Common myeloid progenitor, CD34-positive (primary cell): Measurements from ENCODE around the gene PDE11A.

Experiments
- CTCF ChIA-PET: fragments of 350-600 bp; sonication (Branson Sonifier 250); formaldehyde crosslinking; loops from one replicate; lab custom pipeline; 2021; ENCODE audit warnings: antibody characterized with exemption; lab: Charles Lee
- POLR2A ChIA-PET: fragments of 350-600 bp; sonication (Branson Sonifier 250); formaldehyde crosslinking; loops from one replicate; lab custom pipeline; 2021; ENCODE audit warnings: antibody characterized with exemption; lab: Charles Lee
- DNase-seq, 3 donors: peaks; one replicate each; pipeline versions ENCODE4 v3.0.0 to v3.0.0-alpha.2; 2013
- H3K27ac ChIP-seq, 2 experiments: 1 replicate in 1 of 2; 2 replicates in 1 of 2; pipeline ENCODE4 v1.7.0; 2013; ENCODE audit warnings: inconsistent platforms in 2 of 2, low read length in 2 of 2, mild to moderate bottlenecking in 2 of 2, low read depth in 1 of 2, moderate library complexity in 1 of 2; ENCODE audit not compliant: severe bottlenecking in 2 of 2, insufficient read depth in 1 of 2, poor library complexity in 1 of 2
- H3K27me3 ChIP-seq, 5 experiments: replicated peaks in 2 of 5; 1 replicate in 3 of 5; 2 replicates in 2 of 5; pipeline versions ENCODE4 v1.6.1 to v1.7.0; 2013; ENCODE audit warnings: low read length in 4 of 5, mild to moderate bottlenecking in 2 of 5, moderate library complexity in 2 of 5, inconsistent platforms in 1 of 5; ENCODE audit not compliant: insufficient read depth in 5 of 5, control insufficient read depth in 4 of 5
- H3K36me3 ChIP-seq, 4 experiments: 1 replicate in 2 of 4; 2 replicates in 2 of 4; pipeline versions ENCODE4 v1.6.1 to v1.7.0; 2013; ENCODE audit warnings: low read length in 3 of 4, control low read depth in 1 of 4, mild to moderate bottlenecking in 1 of 4; ENCODE audit not compliant: control insufficient read depth in 4 of 4, insufficient read depth in 4 of 4
- H3K4me1 ChIP-seq, 4 experiments: 1 replicate in 3 of 4; 2 replicates in 1 of 4; pipeline versions ENCODE4 v1.6.1 to v1.7.1; 2013; ENCODE audit warnings: low read length in 3 of 4, mild to moderate bottlenecking in 3 of 4, control low read depth in 1 of 4, inconsistent platforms in 1 of 4, moderate library complexity in 1 of 4; ENCODE audit not compliant: control insufficient read depth in 4 of 4, insufficient read depth in 4 of 4; ENCODE audit errors: control extremely low read depth in 1 of 4
- H3K4me3 ChIP-seq, 7 experiments: 1 replicate in 4 of 7; 2 replicates in 3 of 7; pipeline versions ENCODE4 v1.5.1 to v1.7.0; 2013; ENCODE audit warnings: mild to moderate bottlenecking in 7 of 7, low read length in 6 of 7, moderate library complexity in 6 of 7, inconsistent platforms in 2 of 7, low read depth in 2 of 7, control low read depth in 1 of 7; ENCODE audit not compliant: insufficient read depth in 4 of 7, control insufficient read depth in 1 of 7; ENCODE audit errors: extremely low read depth in 1 of 7
- H3K9me3 ChIP-seq, 5 experiments: 1 replicate in 4 of 5; 2 replicates in 1 of 5; pipeline versions ENCODE4 v1.6.1 to v1.7.1; 2013; ENCODE audit warnings: low read length in 4 of 5, mild to moderate bottlenecking in 2 of 5, inconsistent platforms in 1 of 5, low read depth in 1 of 5, moderate library complexity in 1 of 5; ENCODE audit not compliant: control insufficient read depth in 4 of 5, insufficient read depth in 2 of 5; ENCODE audit errors: control extremely low read depth in 1 of 5
- WGBS: methylation state at CpG from one replicate; pipeline ENCODE4 v1.1.5; 2013; ENCODE audit not compliant: insufficient coverage; 5-methylcytosine and 5-hydroxymethylcytosine counted together

The PDE11A gene

GRCh38 chr2:177889818-177890460 lies 182.6 kb downstream of the PDE11A start:
- Histone ChIP-seq H3K4me1 (peaks cover 0 to 4% (median 0%) of the 10 kb centered on the region in 4 experiments), H3K36me3 (no peaks in the 10 kb centered on the region), H3K27me3 (no peaks in the 10 kb centered on the region), H3K9me3 (peaks cover 0 to 6% (median 1%) of the 10 kb centered on the region in 5 experiments), H3K4me3 (no peak overlapping the region), H3K27ac (no peak overlapping the region)
- CTCF ChIA-PET: interaction anchor here (0.6 to 1.5 kb wide), 2 partner anchors 14 to 15 kb away, joined by 3 read pairs; no protein-coding TSS in a partner anchor
- no CpG with 5 or more reads among the region's 1 CpG for WGBS
- DNase-seq: no peak
- POLR2A ChIA-PET: no interaction called here

DNA sequence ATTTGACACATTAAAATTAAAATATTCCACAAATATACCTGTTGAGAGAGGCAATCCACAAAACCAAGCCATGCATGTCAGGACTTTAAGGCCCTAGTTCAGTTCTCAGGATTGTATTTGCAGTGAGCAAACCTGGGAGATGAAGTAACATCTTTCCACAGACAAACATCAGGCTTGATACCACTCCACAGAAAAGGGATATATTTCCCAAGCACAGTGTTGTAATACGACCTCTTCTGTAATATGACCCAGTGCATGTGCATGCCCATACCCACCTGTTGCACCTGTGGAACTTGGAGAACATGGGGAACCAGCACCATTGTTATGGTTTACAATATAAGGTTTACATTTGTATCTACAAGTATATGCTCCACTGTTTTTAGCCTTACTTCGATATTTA lies 184.0 kb downstream of the PDE11A start:
- ChIA-PET CTCF (no interaction called here), POLR2A (no interaction called here)
- Histone ChIP-seq H3K27ac (no peak overlapping the region), H3K36me3 (no peaks in the 10 kb centered on the region), H3K9me3 (no peaks in the 10 kb centered on the region), H3K4me1 (peaks cover 0 to 1% (median 0%) of the 10 kb centered on the region in 4 experiments), H3K4me3 (no peak overlapping the region), H3K27me3 (no peaks in the 10 kb centered on the region)
- WGBS: 100% methylated on average over 1 of the region's 2 CpGs
- no peak for DNase-seq

- Histone ChIP-seq H3K4me3 (no peak overlapping the region), H3K4me1 (peaks cover 0 to 4% (median under 1%) of the 10 kb centered on the region in 4 experiments), H3K9me3 (no peaks in the 10 kb centered on the region), H3K27ac (no peak overlapping the region), H3K36me3 (no peaks in the 10 kb centered on the region), H3K27me3 (no peaks in the 10 kb centered on the region)
- DNase-seq: no peak
- 100% methylated on average over 1 of the region's 3 CpGs for WGBS
- ChIA-PET POLR2A (no interaction called here), CTCF (interaction anchor here (1.3 kb wide), 1 partner anchor 10 kb away, joined by 6 read pairs; no protein-coding TSS in a partner anchor)
These were observed 184.9 kb downstream of the PDE11A start for GRCh38 chr2:177887722-177888121.

GRCh38 chr2:177886824-177887223 lies 185.8 kb downstream of the PDE11A start:
- no peak overlapping the region for H3K4me3 ChIP-seq
- H3K4me1 ChIP-seq: peaks cover 0 to 4% (median under 1%) of the 10 kb centered on the region in 4 experiments
- H3K27me3 ChIP-seq: no peaks in the 10 kb centered on the region
- ChIA-PET POLR2A (no interaction called here), CTCF (interaction anchor here (1.3 kb wide), 1 partner anchor 9 kb away, joined by 6 read pairs; no protein-coding TSS in a partner anchor)
- H3K27ac ChIP-seq: no peak overlapping the region
- H3K9me3 ChIP-seq: no peaks in the 10 kb centered on the region
- 100% methylated on average over 1 of the region's 1 CpG for WGBS
- no peak for DNase-seq
- no peaks in the 10 kb centered on the region for H3K36me3 ChIP-seq

DNA sequence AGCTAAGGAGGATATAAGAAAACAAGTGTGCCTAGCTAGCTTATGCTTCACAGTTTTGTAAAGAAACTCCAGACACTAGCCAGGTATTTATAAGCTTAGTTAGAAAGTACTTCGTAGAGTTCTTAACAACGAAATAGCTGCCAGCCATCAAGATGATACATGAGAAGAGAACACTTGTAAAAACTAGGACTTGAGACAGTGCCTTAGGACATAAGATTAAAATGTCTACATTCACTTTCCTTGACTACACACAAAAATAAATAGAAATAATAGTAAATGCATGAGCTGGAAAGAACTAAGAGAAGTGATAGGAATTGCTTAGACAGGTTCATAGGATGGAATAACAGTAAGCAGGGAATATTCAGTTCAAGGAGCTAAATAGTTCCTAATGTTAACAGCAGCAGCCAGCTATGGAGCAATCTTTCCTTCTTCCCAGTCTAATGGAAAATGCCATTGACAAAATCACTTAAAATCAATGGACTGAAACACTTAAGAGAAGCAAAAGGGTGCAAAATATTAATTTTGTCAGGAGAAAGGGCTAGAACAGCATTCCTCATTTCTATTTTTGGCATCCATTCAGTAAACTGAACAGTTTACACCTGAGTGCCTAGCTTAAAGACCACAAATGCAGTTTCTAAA lies 186.6 kb downstream of the PDE11A start:
- Histone ChIP-seq H3K27ac (no peak overlapping the region), H3K4me3 (no peak overlapping the region), H3K27me3 (no peaks in the 10 kb centered on the region), H3K9me3 (no peaks in the 10 kb centered on the region), H3K36me3 (no peaks in the 10 kb centered on the region), H3K4me1 (peaks cover 0 to 4% (median under 1%) of the 10 kb centered on the region in 4 experiments)
- no CpG with 5 or more reads among the region's 2 CpGs for WGBS
- ChIA-PET POLR2A (no interaction called here), CTCF (no interaction called here)
- DNase-seq: no peak

DNA sequence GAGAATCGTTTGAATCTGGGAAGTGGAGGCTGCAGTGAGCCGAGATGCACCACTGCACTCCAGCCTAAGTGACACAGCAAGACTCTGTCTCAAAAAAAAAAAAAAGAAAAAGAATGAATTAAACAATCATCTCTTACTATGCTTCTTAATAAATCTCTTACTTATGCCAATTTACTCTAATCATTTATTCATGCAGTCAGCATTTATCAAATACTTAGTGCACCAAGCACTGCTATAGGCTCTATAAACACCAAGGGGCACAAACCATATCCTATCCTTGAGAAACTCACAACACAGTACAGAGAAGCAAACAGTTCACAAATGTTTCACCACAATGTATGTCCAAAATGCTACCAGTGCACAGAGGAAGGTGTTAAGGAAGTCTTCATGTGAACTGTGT lies 189.4 kb downstream of the PDE11A start:
- H3K27me3 ChIP-seq: no peaks in the 10 kb centered on the region
- H3K4me3 ChIP-seq: no peak overlapping the region
- CTCF ChIA-PET: no interaction called here
- POLR2A ChIA-PET: no interaction called here
- no peaks in the 10 kb centered on the region for H3K36me3 ChIP-seq
- no peak overlapping the region for H3K27ac ChIP-seq
- WGBS: 100% methylated on average over 1 of the region's 2 CpGs
- H3K4me1 ChIP-seq: peaks cover 0 to 4% (median under 1%) of the 10 kb centered on the region in 4 experiments
- DNase-seq: no peak
- H3K9me3 ChIP-seq: peaks cover 0 to 4% (median 0%) of the 10 kb centered on the region in 5 experiments

DNA sequence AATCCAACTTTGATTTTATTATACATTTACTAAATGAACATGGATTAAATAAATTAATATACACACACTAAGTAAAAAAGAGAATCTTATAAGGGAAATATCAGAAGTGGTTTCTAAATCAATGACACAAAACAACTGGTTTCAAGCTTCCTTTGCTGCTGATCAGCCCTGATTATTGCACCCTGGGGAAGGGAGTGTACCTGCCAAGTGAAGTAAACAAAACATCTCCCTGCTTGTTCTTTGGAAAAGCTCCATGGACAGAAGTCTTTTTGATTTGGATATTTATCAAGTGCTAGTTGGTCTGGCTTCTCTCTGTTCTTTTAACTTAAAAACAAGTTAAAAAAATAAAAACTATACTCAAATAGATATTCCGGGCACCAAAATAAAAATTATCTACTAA lies 190.1 kb downstream of the PDE11A start:
- peaks cover 0 to 4% (median 0%) of the 10 kb centered on the region in 5 experiments for H3K9me3 ChIP-seq
- CTCF ChIA-PET: no interaction called here
- no peak overlapping the region for H3K4me3 ChIP-seq
- DNase-seq: no peak
- POLR2A ChIA-PET: no interaction called here
- no CpG with 5 or more reads among the region's 1 CpG for WGBS
- no peak overlapping the region for H3K27ac ChIP-seq
- H3K4me1 ChIP-seq: peaks cover 0 to 4% (median under 1%) of the 10 kb centered on the region in 4 experiments
- H3K36me3 ChIP-seq: no peaks in the 10 kb centered on the region
- no peaks in the 10 kb centered on the region for H3K27me3 ChIP-seq
